Measurements from ENCODE around the gene UBE2Q2. TPM values are rescaled to one million over a fixed set of nuclear protein-coding genes. Genes with fewer than 3 reads are reported as not detected.
A peak's percentile ranks its signal among the peaks of the same experiment; 100 is the strongest.
"Not testable (repeated sequence)": the region's sequence is repeated elsewhere in the genome, so short reads cannot be mapped to it uniquely, and the experiment has no call there.

UBE2Q2 gene
- polyA plus RNA-seq, 4 donors: 2.5 to 14.8 (median 10.2) TPM

GRCh38 chr15:75895731-75896130 lies 52.5 kb downstream of the UBE2Q2 start:
- Histone ChIP-seq H3K4me3 (ENCODE audit: low read depth in 1 of 3, low read length in 3 of 3) (no peak overlapping the region), H3K36me3 (ENCODE audit: control insufficient read depth in 3 of 3, insufficient read depth in 2 of 3, low read depth in 1 of 3, low read length in 3 of 3) (peaks cover 0 to 6% (median 0%) of the 10 kb centered on the region in 3 donors), H3K9me3 (ENCODE audit: control insufficient read depth in 2 of 2, insufficient read depth in 1 of 2, low read depth in 1 of 2, low read length in 1 of 2) (no peaks in the 10 kb centered on the region), H3K27me3 (ENCODE audit: control insufficient read depth in 3 of 3, insufficient read depth in 3 of 3, low read length in 3 of 3) (no peaks in the 10 kb centered on the region), H3K4me1 (ENCODE audit: control insufficient read depth in 3 of 3, insufficient read depth in 2 of 3, low read depth in 1 of 3, low read length in 2 of 3) (no peaks in the 10 kb centered on the region), H3K27ac (ENCODE audit: low read depth in 1 of 3, low read length in 2 of 3) (no peak overlapping the region)
- WGBS, 3 donors: 88 to 92% (median 91%) methylated on average over 2 of the region's 2 CpGs
- FAIRE-seq (no peak), DNase-seq (no peak)

- H3K27ac ChIP-seq (ENCODE audit: low read depth in 1 of 3, low read length in 2 of 3): no peak overlapping the region
- H3K36me3 ChIP-seq (ENCODE audit: control insufficient read depth in 3 of 3, insufficient read depth in 2 of 3, low read depth in 1 of 3, low read length in 3 of 3): peaks cover 0 to 4% (median 2%) of the 10 kb centered on the region in 3 donors
- FAIRE-seq (no peak), DNase-seq (peak in 1 of 2 donors; percentile 2)
- no peaks in the 10 kb centered on the region for H3K4me1 ChIP-seq (ENCODE audit: control insufficient read depth in 3 of 3, insufficient read depth in 2 of 3, low read depth in 1 of 3, low read length in 2 of 3)
- H3K27me3 ChIP-seq (ENCODE audit: control insufficient read depth in 3 of 3, insufficient read depth in 3 of 3, low read length in 3 of 3): no peaks in the 10 kb centered on the region
- no peak overlapping the region for H3K4me3 ChIP-seq (ENCODE audit: low read depth in 1 of 3, low read length in 3 of 3)
- no peaks in the 10 kb centered on the region for H3K9me3 ChIP-seq (ENCODE audit: control insufficient read depth in 2 of 2, insufficient read depth in 1 of 2, low read depth in 1 of 2, low read length in 1 of 2)
Observed at GRCh38 chr15:75900577-75900976, 57.3 kb downstream of the UBE2Q2 start.

GRCh38 chr15:75902129-75902557 lies 58.9 kb downstream of the UBE2Q2 start:
- Histone ChIP-seq H3K4me3 (ENCODE audit: low read depth in 1 of 3, low read length in 3 of 3) (no peak overlapping the region), H3K9me3 (ENCODE audit: control insufficient read depth in 2 of 2, insufficient read depth in 1 of 2, low read depth in 1 of 2, low read length in 1 of 2) (no peaks in the 10 kb centered on the region), H3K36me3 (ENCODE audit: control insufficient read depth in 3 of 3, insufficient read depth in 2 of 3, low read depth in 1 of 3, low read length in 3 of 3) (peaks cover 0 to 6% (median 4%) of the 10 kb centered on the region in 3 donors), H3K27me3 (ENCODE audit: control insufficient read depth in 3 of 3, insufficient read depth in 3 of 3, low read length in 3 of 3) (no peaks in the 10 kb centered on the region), H3K4me1 (ENCODE audit: control insufficient read depth in 3 of 3, insufficient read depth in 2 of 3, low read depth in 1 of 3, low read length in 2 of 3) (no peaks in the 10 kb centered on the region), H3K27ac (ENCODE audit: low read depth in 1 of 3, low read length in 2 of 3) (no peak overlapping the region)
- DNase-seq (peak in 1 of 2 donors; percentile 15), FAIRE-seq (no peak)
- WGBS, 3 donors: 61 to 78% (median 71%) methylated on average over 8 of the region's 8 CpGs

GRCh38 chr15:75903331-75904239 lies 60.3 kb downstream of the UBE2Q2 start, which contains the start of gene FBXO22:
Gene FBXO22 (plus strand): TSS chr15:75903878. CDS start chr15:75903964, 86 bp downstream.
- Histone ChIP-seq H3K9me3 (ENCODE audit: control insufficient read depth in 2 of 2, insufficient read depth in 1 of 2, low read depth in 1 of 2, low read length in 1 of 2) (no peaks in the 10 kb centered on the region), H3K27ac (ENCODE audit: low read depth in 1 of 3, low read length in 2 of 3) (peak within 1 kb of the TSS; percentile 83 to 93 (median 84)), H3K36me3 (ENCODE audit: control insufficient read depth in 3 of 3, insufficient read depth in 2 of 3, low read depth in 1 of 3, low read length in 3 of 3) (peaks cover 0 to 10% (median 7%) of the 10 kb centered on the region in 3 donors), H3K4me3 (ENCODE audit: low read depth in 1 of 3, low read length in 3 of 3) (peak within 1 kb of the TSS; percentile 78 to 97 (median 95)), H3K27me3 (ENCODE audit: control insufficient read depth in 3 of 3, insufficient read depth in 3 of 3, low read length in 3 of 3) (no peaks in the 10 kb centered on the region), H3K4me1 (ENCODE audit: control insufficient read depth in 3 of 3, insufficient read depth in 2 of 3, low read depth in 1 of 3, low read length in 2 of 3) (no peaks in the 10 kb centered on the region)
- WGBS, 3 donors: 2% methylated on average over 61 to 63 of the region's 63 CpGs
- FAIRE-seq (no peak), DNase-seq (peak; percentile 91 to 97)

- DNase-seq (no peak), FAIRE-seq (no peak)
- no peak overlapping the region for H3K4me3 ChIP-seq (ENCODE audit: low read depth in 1 of 3, low read length in 3 of 3)
- 64 to 78% (median 76%) methylated on average over 5 of the region's 5 CpGs for WGBS, 3 donors
- H3K27ac ChIP-seq (ENCODE audit: low read depth in 1 of 3, low read length in 2 of 3): no peak overlapping the region
- H3K27me3 ChIP-seq (ENCODE audit: control insufficient read depth in 3 of 3, insufficient read depth in 3 of 3, low read length in 3 of 3): no peaks in the 10 kb centered on the region
- no peaks in the 10 kb centered on the region for H3K9me3 ChIP-seq (ENCODE audit: control insufficient read depth in 2 of 2, insufficient read depth in 1 of 2, low read depth in 1 of 2, low read length in 1 of 2)
- H3K36me3 ChIP-seq (ENCODE audit: control insufficient read depth in 3 of 3, insufficient read depth in 2 of 3, low read depth in 1 of 3, low read length in 3 of 3): peaks cover 0 to 10% (median 7%) of the 10 kb centered on the region in 3 donors
- no peaks in the 10 kb centered on the region for H3K4me1 ChIP-seq (ENCODE audit: control insufficient read depth in 3 of 3, insufficient read depth in 2 of 3, low read depth in 1 of 3, low read length in 2 of 3)
Observed at GRCh38 chr15:75905231-75905630, 62.0 kb downstream of the UBE2Q2 start.

- H3K36me3 ChIP-seq (ENCODE audit: control insufficient read depth in 3 of 3, insufficient read depth in 2 of 3, low read depth in 1 of 3, low read length in 3 of 3): peaks cover 3 to 10% (median 5%) of the 10 kb centered on the region in 3 donors
- not testable (repeated sequence) for FAIRE-seq; DNase-seq; H3K4me1 ChIP-seq (ENCODE audit: control insufficient read depth in 3 of 3, insufficient read depth in 2 of 3, low read depth in 1 of 3, low read length in 2 of 3); H3K4me3 ChIP-seq (ENCODE audit: low read depth in 1 of 3, low read length in 3 of 3); H3K9me3 ChIP-seq (ENCODE audit: control insufficient read depth in 2 of 2, insufficient read depth in 1 of 2, low read depth in 1 of 2, low read length in 1 of 2); H3K27ac ChIP-seq (ENCODE audit: low read depth in 1 of 3, low read length in 2 of 3); H3K27me3 ChIP-seq (ENCODE audit: control insufficient read depth in 3 of 3, insufficient read depth in 3 of 3, low read length in 3 of 3)
- WGBS, 3 donors: 90 to 96% (median 93%) methylated on average over 3 of the region's 3 CpGs
Observed at GRCh38 chr15:75910355-75910754, 67.1 kb downstream of the UBE2Q2 start.

- 76 to 87% (median 78%) methylated on average over 1 of the region's 1 CpG for WGBS, 3 donors
Observed at GRCh38 chr15:75916978-75917377, 73.7 kb downstream of the UBE2Q2 start.

GRCh38 chr15:75918135-75918534 lies 74.9 kb downstream of the UBE2Q2 start:
- FAIRE-seq (no peak), DNase-seq (no peak)
- Histone ChIP-seq H3K9me3 (ENCODE audit: control insufficient read depth in 2 of 2, insufficient read depth in 1 of 2, low read depth in 1 of 2, low read length in 1 of 2) (no peaks in the 10 kb centered on the region), H3K27ac (ENCODE audit: low read depth in 1 of 3, low read length in 2 of 3) (no peak overlapping the region), H3K4me1 (ENCODE audit: control insufficient read depth in 3 of 3, insufficient read depth in 2 of 3, low read depth in 1 of 3, low read length in 2 of 3) (peaks cover 0 to 17% (median 5%) of the 10 kb centered on the region in 3 donors), H3K27me3 (ENCODE audit: control insufficient read depth in 3 of 3, insufficient read depth in 3 of 3, low read length in 3 of 3) (no peaks in the 10 kb centered on the region), H3K36me3 (ENCODE audit: control insufficient read depth in 3 of 3, insufficient read depth in 2 of 3, low read depth in 1 of 3, low read length in 3 of 3) (peaks cover 3 to 9% (median 5%) of the 10 kb centered on the region in 3 donors), H3K4me3 (ENCODE audit: low read depth in 1 of 3, low read length in 3 of 3) (no peak overlapping the region)
- 94 to 100% (median 94%) methylated on average over 1 of the region's 1 CpG for WGBS, 3 donors

More at GRCh38 chr15:75916978-75917377, 73.7 kb downstream of the UBE2Q2 start:
- H3K4me1 ChIP-seq (ENCODE audit: control insufficient read depth in 3 of 3, insufficient read depth in 2 of 3, low read depth in 1 of 3, low read length in 2 of 3): peaks cover 0 to 9% (median 0%) of the 10 kb centered on the region in 3 donors
- no peaks in the 10 kb centered on the region for H3K27me3 ChIP-seq (ENCODE audit: control insufficient read depth in 3 of 3, insufficient read depth in 3 of 3, low read length in 3 of 3)
- H3K9me3 ChIP-seq (ENCODE audit: control insufficient read depth in 2 of 2, insufficient read depth in 1 of 2, low read depth in 1 of 2, low read length in 1 of 2): no peaks in the 10 kb centered on the region
- DNase-seq: peak in 1 of 2 donors; percentile 10
- peaks cover 3 to 9% (median 5%) of the 10 kb centered on the region in 3 donors for H3K36me3 ChIP-seq (ENCODE audit: control insufficient read depth in 3 of 3, insufficient read depth in 2 of 3, low read depth in 1 of 3, low read length in 3 of 3)
- no peak overlapping the region for H3K27ac ChIP-seq (ENCODE audit: low read depth in 1 of 3, low read length in 2 of 3)
- no peak for FAIRE-seq
- no peak overlapping the region for H3K4me3 ChIP-seq (ENCODE audit: low read depth in 1 of 3, low read length in 3 of 3)
